K562 (cell line): ENCODE measurements around the gene DLGAP3. TPM values are rescaled to one million over a fixed set of nuclear protein-coding genes. Genes with fewer than 3 reads are reported as not detected.

ENCODE experiments used
- ETS2 ChIP-seq: IDR thresholded peaks from 2 replicates; pipeline ENCODE4 v1.6.1; 2016; ENCODE audit warnings: borderline replicate concordance, missing genetic modification characterization, mild to moderate bottlenecking, moderate library complexity, missing compliant biosample characterization; ENCODE audit not compliant: poor library complexity, severe bottlenecking
- HDGF ChIP-seq: fragments of 450-650 bp; IDR thresholded peaks from 2 replicates; pipeline ENCODE4 v1.6.1; 2016
- RERE ChIP-seq: sonication (generic); formaldehyde crosslinking; IDR thresholded peaks from 2 replicates; pipeline ENCODE4 v1.8.0; 2023; ENCODE audit warnings: missing genetic modification reagents, mild to moderate bottlenecking, borderline replicate concordance
- YY1 ChIP-seq, 3 experiments: IDR thresholded peaks; 2 replicates each; pipeline ENCODE4 v1.6.1; 2011; ENCODE audit warnings: low read length in 2 of 3, mild to moderate bottlenecking in 2 of 3, moderate library complexity in 2 of 3, borderline replicate concordance in 1 of 3, control low read depth in 1 of 3, low read depth in 1 of 3; ENCODE audit not compliant: insufficient read depth in 3 of 3, insufficient replicate concordance in 2 of 3, control insufficient read depth in 1 of 3, insufficient read length in 1 of 3; ENCODE audit errors: extremely low read depth in 1 of 3
- polyA plus RNA-seq, 8 experiments: library from polyadenylated mRNA; depleted of rRNA in 4 of 8; stranded (reverse) in 5 of 8; unstranded in 3 of 8; fragments of >200 nt; fragmentation: Nextera tagmentation in 2 of 8; fragmentation: Illumina TruSeq in 1 of 8; extraction: Ambion mirVana in 2 of 8; extraction: Trizol in 1 of 8; gene quantifications; 2 replicates each; pipeline versions ENCODE4 v1.2.1 to v1.2.3, GENCODE V29; 2011 to 2014; ENCODE audit warnings: inconsistent platforms in 1 of 8, missing spikeins in 1 of 8
- total RNA-seq, 7 experiments: library from RNA; depleted of rRNA in 6 of 7; stranded (reverse); fragments of >200 nt in 6 of 7; fragmentation: Illumina TruSeq in 2 of 7; extraction: Trizol in 2 of 7; gene quantifications; 2 replicates each; pipeline versions ENCODE4 v1.2.1 to v1.2.3, GENCODE V29; 2011 to 2021; ENCODE audit warnings: low replicate concordance in 1 of 7

DLGAP3 gene
- total and polyA plus RNA-seq, 9 of the 15 experiments (the other 6 are each of a cell fraction or from before 2014, with no cell fraction given): 0.01 to 0.16 (median 0.07) TPM; not detected in 6

DNA sequence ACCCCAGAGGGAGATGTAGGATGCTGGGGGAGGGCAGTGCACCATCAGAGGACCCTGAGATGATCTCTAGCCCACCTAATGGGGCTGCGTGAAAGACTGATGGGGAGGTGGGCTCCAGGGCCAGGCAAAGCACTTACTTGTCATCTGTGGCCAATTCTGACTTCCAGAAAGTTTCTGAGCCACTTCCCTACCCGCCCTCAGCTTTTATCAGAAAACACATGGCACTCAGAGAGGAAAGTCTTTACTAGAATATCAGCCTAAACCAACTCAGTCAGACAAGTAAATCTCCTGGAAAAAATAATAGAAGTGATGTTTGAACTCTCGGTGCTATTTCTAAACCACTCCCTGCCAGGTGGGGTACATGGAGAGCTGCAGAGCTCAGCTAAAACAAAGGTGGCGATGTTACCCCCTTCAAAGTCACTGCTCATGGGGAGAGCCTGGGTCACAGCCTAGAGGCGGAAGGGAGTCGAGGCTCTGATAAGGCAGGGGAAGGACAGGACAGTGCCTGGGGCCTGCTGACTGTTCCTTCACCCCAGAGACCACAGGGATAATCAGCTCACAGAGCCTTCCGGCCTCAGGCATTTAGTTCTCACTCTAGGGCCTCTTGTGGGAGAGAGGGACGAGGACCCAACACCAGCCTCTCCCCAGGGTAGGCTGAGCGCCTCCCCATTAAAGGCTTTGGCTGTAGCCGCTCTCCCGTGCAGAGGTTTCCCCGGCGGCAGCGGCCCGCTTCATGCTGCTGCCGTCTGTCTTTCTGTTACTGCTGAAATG is 84.1 kb downstream of the DLGAP3 start (continued):
- TF ChIP-seq RERE (CRISPR knock-in tag) (no peak), YY1 (IDR thresholded peaks at IDR 0.05; ENCODE audit: borderline replicate concordance in 1 of 3, control insufficient read depth in 1 of 3, extremely low read depth in 1 of 3, insufficient read depth in 3 of 3, insufficient read length in 1 of 3, insufficient replicate concordance in 2 of 3, low read depth in 1 of 3, low read length in 2 of 3) (no peak), ETS2 (tag) (no peak), HDGF (no peak)
